DND-41 (cell line): Measurements from ENCODE around the gene GNLY.

Experiments used
- ATAC-seq: fragments of 200-7000 bp; cut with Tn5 transposase; 3 replicates; pipeline ENCODE4 v1.9.1; 2021; ENCODE audit warnings: low read depth; ENCODE audit not compliant: insufficient read depth
- DNase-seq: peaks from one replicate; pipeline ENCODE4 v3.0.0-alpha.2; 2020
- H2AFZ ChIP-seq: 2 replicates; pipeline ENCODE4 v1.6.0; 2012; ENCODE audit warnings: low read depth, low read length
- H3K27ac ChIP-seq: 2 replicates; pipeline ENCODE4 v1.5.1; 2012; ENCODE audit warnings: low read length, inconsistent platforms
- H3K27me3 ChIP-seq: fragments of 200-600 bp; sonication (generic); 2 replicates; pipeline ENCODE4 v1.6.0; 2012; ENCODE audit warnings: low read length, mild to moderate bottlenecking, inconsistent platforms; ENCODE audit not compliant: insufficient read depth, poor library complexity
- H3K36me3 ChIP-seq: 2 replicates; pipeline ENCODE4 v1.5.1; 2012; ENCODE audit warnings: low read length, inconsistent platforms; ENCODE audit not compliant: insufficient read depth
- H3K4me1 ChIP-seq: 2 replicates; pipeline ENCODE4 v1.5.1; 2012; ENCODE audit warnings: mild to moderate bottlenecking, low read length; ENCODE audit not compliant: insufficient read depth
- H3K4me2 ChIP-seq: 2 replicates; pipeline ENCODE4 v1.6.0; 2012; ENCODE audit warnings: mild to moderate bottlenecking, moderate library complexity, low read length, inconsistent platforms; ENCODE audit not compliant: insufficient read depth
- H3K4me3 ChIP-seq, 2 experiments: fragments of 200-600 bp in 1 of 2; shearing (Covaris generic) in 1 of 2; 2 replicates each; pipeline ENCODE4 v1.5.1; 2012 to 2016; ENCODE audit warnings: inconsistent platforms in 2 of 2, low read length in 2 of 2, mild to moderate bottlenecking in 2 of 2, low read depth in 1 of 2, moderate library complexity in 1 of 2
- H3K79me2 ChIP-seq: 2 replicates; pipeline ENCODE4 v1.6.0; 2012; ENCODE audit warnings: low read length, inconsistent platforms; ENCODE audit not compliant: insufficient read depth
- H3K9ac ChIP-seq: 2 replicates; pipeline ENCODE4 v1.6.0; 2012; ENCODE audit warnings: low read depth, mild to moderate bottlenecking, inconsistent platforms, low read length, moderate library complexity
- H3K9me3 ChIP-seq: 2 replicates; pipeline ENCODE4 v1.5.1; 2012; ENCODE audit warnings: low read length, moderate library complexity, mild to moderate bottlenecking, inconsistent platforms; ENCODE audit not compliant: insufficient read depth, severe bottlenecking
- H4K20me1 ChIP-seq: 2 replicates; pipeline ENCODE4 v1.6.0; 2012; ENCODE audit warnings: low read length; ENCODE audit not compliant: insufficient read depth
- CTCF ChIP-seq: IDR thresholded peaks from 2 replicates; pipeline ENCODE4 v1.5.1; 2012; ENCODE audit warnings: borderline replicate concordance, low read length, moderate library complexity, mild to moderate bottlenecking; ENCODE audit not compliant: poor library complexity, severe bottlenecking; ENCODE audit errors: extremely low read depth
- EZH2 ChIP-seq: IDR thresholded peaks from 3 replicates; pipeline ENCODE4 v1.6.1; 2012; ENCODE audit warnings: borderline replicate concordance, low read depth, mild to moderate bottlenecking, moderate library complexity, low read length, inconsistent platforms; ENCODE audit not compliant: severe bottlenecking

The GNLY gene

GRCh38 chr2:85744055-85744454 is 49.9 kb downstream of the GNLY start:
- Histone ChIP-seq H3K36me3 (no peaks in the 10 kb centered on the region), H3K79me2 (no peaks in the 10 kb centered on the region), H3K4me3 (no peak overlapping the region), H2AFZ (no peak overlapping the region), H3K4me2 (no peak overlapping the region), H3K9me3 (no peaks in the 10 kb centered on the region), H3K4me1 (no peaks in the 10 kb centered on the region), H3K27ac (no peak overlapping the region), H3K9ac (no peak overlapping the region), H3K27me3 (peaks cover 9% of the 10 kb centered on the region), H4K20me1 (no peaks in the 10 kb centered on the region)
- DNase-seq, result no peak
- no peak for TF ChIP-seq EZH2
- TF ChIP-seq CTCF, result no peak
- no peak for ATAC-seq

- H3K9me3 ChIP-seq, result no peaks in the 10 kb centered on the region
- H3K27ac ChIP-seq, result no peak overlapping the region
- H3K79me2 ChIP-seq, result no peaks in the 10 kb centered on the region
- no peaks in the 10 kb centered on the region for H3K4me1 ChIP-seq
- peaks cover 9% of the 10 kb centered on the region for H3K27me3 ChIP-seq
- DNase-seq, result no peak
- H3K4me3 ChIP-seq, result no peak overlapping the region
- no peak overlapping the region for H2AFZ ChIP-seq
- H4K20me1 ChIP-seq, result no peaks in the 10 kb centered on the region
- no peak overlapping the region for H3K9ac ChIP-seq
- no peak for TF ChIP-seq CTCF
- no peak for TF ChIP-seq EZH2
- ATAC-seq, result no peak
- H3K36me3 ChIP-seq, result no peaks in the 10 kb centered on the region
- H3K4me2 ChIP-seq, result no peak overlapping the region
Observed at GRCh38 chr2:85744741-85745601, 50.8 kb downstream of the GNLY start.

DNA sequence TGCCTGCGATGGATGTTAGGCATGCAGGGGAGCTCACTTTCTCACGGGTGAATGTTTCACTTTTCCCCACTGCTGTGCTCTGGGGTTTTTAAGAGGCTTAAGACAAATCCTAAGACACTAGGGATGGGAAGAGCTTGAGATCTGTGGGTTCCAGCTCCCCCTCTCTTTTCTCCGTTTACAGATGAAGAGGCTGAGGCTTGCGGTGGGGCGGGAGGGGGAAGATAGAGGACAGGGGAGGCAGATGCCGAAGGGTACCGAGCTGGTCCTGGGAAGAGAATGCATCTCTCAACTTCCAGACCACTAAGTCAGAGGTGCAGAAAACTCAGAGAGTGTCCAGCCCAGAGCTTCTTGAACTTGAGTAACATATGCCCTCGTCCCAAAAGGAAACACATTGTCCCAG is 51.5 kb downstream of the GNLY start:
- Histone ChIP-seq H3K4me3 (no peak overlapping the region), H3K4me1 (no peaks in the 10 kb centered on the region), H3K9ac (no peak overlapping the region), H3K27me3 (peaks cover 9% of the 10 kb centered on the region), H3K4me2 (no peak overlapping the region), H2AFZ (no peak overlapping the region), H3K79me2 (no peaks in the 10 kb centered on the region), H3K36me3 (no peaks in the 10 kb centered on the region), H3K9me3 (no peaks in the 10 kb centered on the region), H4K20me1 (no peaks in the 10 kb centered on the region), H3K27ac (no peak overlapping the region)
- DNase-seq (no peak), ATAC-seq (no peak)
- TF ChIP-seq EZH2 (no peak), CTCF (no peak)
